ENCODE data around the gene MIDN.

Gene MIDN

GRCh38 chr19:1284979-1285736 is 36.8 kb downstream of the MIDN start:
- no peak overlapping the region for H4K8ac ChIP-seq (ENCODE audit: low read depth, low read length)
- no peak for DNase-seq
- H2BK5ac ChIP-seq (ENCODE audit: low read length), result no peak overlapping the region
- H3K4me1 ChIP-seq (ENCODE audit: control insufficient read depth, low read depth, low read length), result no peaks in the 10 kb centered on the region
- no peak overlapping the region for H3K4ac ChIP-seq (ENCODE audit: low read depth, low read length)
- no peaks in the 10 kb centered on the region for H3K36me3 ChIP-seq (ENCODE audit: control insufficient read depth, insufficient read depth, low read length)
- WGBS (ENCODE audit: extremely low coverage, insufficient coverage, low lambda C conversion rate), result no CpG with 5 or more reads among the region's 51 CpGs
- peak overlapping the region; percentile 76 for H3K56ac ChIP-seq (ENCODE audit: low read length)
- no peak overlapping the region for H3K4me3 ChIP-seq (ENCODE audit: low read length)
- H3K23ac ChIP-seq (ENCODE audit: low read length), result no peak overlapping the region
- H3K4me2 ChIP-seq (ENCODE audit: low read length), result no peak overlapping the region
- H3K79me1 ChIP-seq (ENCODE audit: low read length), result no peaks in the 10 kb centered on the region
- no peak overlapping the region for H2BK120ac ChIP-seq (ENCODE audit: low read depth, low read length)
- no peak overlapping the region for H2AK5ac ChIP-seq (ENCODE audit: low read length)
- H2BK15ac ChIP-seq (replicated peaks; ENCODE audit: low read depth), result no peak overlapping the region
- H3K79me2 ChIP-seq (ENCODE audit: control insufficient read depth, insufficient read depth, low read length), result no peaks in the 10 kb centered on the region
- peak overlapping the region; percentile 4 for H3K18ac ChIP-seq (ENCODE audit: low read length)
- no peak overlapping the region for H4K5ac ChIP-seq (ENCODE audit: low read length)
- H3K9ac ChIP-seq (ENCODE audit: low read length), result peak overlapping the region; percentile 57
- no peaks in the 10 kb centered on the region for H3K27me3 ChIP-seq (ENCODE audit: insufficient read depth, low read length, poor library complexity)
- no peak overlapping the region for H3K27ac ChIP-seq (ENCODE audit: low read depth, low read length)

- H2AK5ac ChIP-seq (ENCODE audit: low read length), result no peak within 1 kb of the TSS
- no peaks in the 10 kb centered on the region for H3K36me3 ChIP-seq (ENCODE audit: control insufficient read depth, insufficient read depth, low read length)
- peak within 1 kb of the TSS; percentile 7 for H3K23ac ChIP-seq (ENCODE audit: low read length)
- H3K9ac ChIP-seq (ENCODE audit: low read length), result peak within 1 kb of the TSS; percentile 57
- no peak within 1 kb of the TSS for H2BK120ac ChIP-seq (ENCODE audit: low read depth, low read length)
- no peak within 1 kb of the TSS for H3K4me3 ChIP-seq (ENCODE audit: low read length)
- peak within 1 kb of the TSS; percentile 31 for H3K4me2 ChIP-seq (ENCODE audit: low read length)
- DNase-seq, result no peak
- peak within 1 kb of the TSS; percentile 28 for H3K18ac ChIP-seq (ENCODE audit: low read length)
- H3K27me3 ChIP-seq (ENCODE audit: insufficient read depth, low read length, poor library complexity), result no peaks in the 10 kb centered on the region
- no peaks in the 10 kb centered on the region for H3K4me1 ChIP-seq (ENCODE audit: control insufficient read depth, low read depth, low read length)
- no peaks in the 10 kb centered on the region for H3K79me1 ChIP-seq (ENCODE audit: low read length)
- no CpG with 5 or more reads among the region's 113 CpGs for WGBS (ENCODE audit: extremely low coverage, insufficient coverage, low lambda C conversion rate)
- no peak within 1 kb of the TSS for H4K8ac ChIP-seq (ENCODE audit: low read depth, low read length)
- H3K27ac ChIP-seq (ENCODE audit: low read depth, low read length), result no peak within 1 kb of the TSS
- peak within 1 kb of the TSS; percentile 81 for H3K56ac ChIP-seq (ENCODE audit: low read length)
- H2BK5ac ChIP-seq (ENCODE audit: low read length), result no peak within 1 kb of the TSS
- H3K79me2 ChIP-seq (ENCODE audit: control insufficient read depth, insufficient read depth, low read length), result no peaks in the 10 kb centered on the region
- no peak within 1 kb of the TSS for H2BK15ac ChIP-seq (replicated peaks; ENCODE audit: low read depth)
- H4K5ac ChIP-seq (ENCODE audit: low read length), result no peak within 1 kb of the TSS
- peak within 1 kb of the TSS; percentile 67 for H3K4ac ChIP-seq (ENCODE audit: low read depth, low read length)
These were observed 37.5 kb downstream of the MIDN start, which contains the start of gene EFNA2 for GRCh38 chr19:1285737-1286360. Gene EFNA2 (plus strand): TSS chr19:1285873. CDS start chr19:1286169, 296 bp downstream.

GRCh38 chr19:1286487-1287353 is 38.3 kb downstream of the MIDN start:
- no peak overlapping the region for H2AK5ac ChIP-seq (ENCODE audit: low read length)
- H3K56ac ChIP-seq (ENCODE audit: low read length), result peak overlapping the region; percentile 58
- H3K4me1 ChIP-seq (ENCODE audit: control insufficient read depth, low read depth, low read length), result no peaks in the 10 kb centered on the region
- peak overlapping the region; percentile 7 for H3K23ac ChIP-seq (ENCODE audit: low read length)
- no peaks in the 10 kb centered on the region for H3K27me3 ChIP-seq (ENCODE audit: insufficient read depth, low read length, poor library complexity)
- H3K36me3 ChIP-seq (ENCODE audit: control insufficient read depth, insufficient read depth, low read length), result no peaks in the 10 kb centered on the region
- no peak overlapping the region for H2BK5ac ChIP-seq (ENCODE audit: low read length)
- no peak overlapping the region for H3K4me3 ChIP-seq (ENCODE audit: low read length)
- H2BK120ac ChIP-seq (ENCODE audit: low read depth, low read length), result no peak overlapping the region
- no peak overlapping the region for H4K8ac ChIP-seq (ENCODE audit: low read depth, low read length)
- H4K5ac ChIP-seq (ENCODE audit: low read length), result no peak overlapping the region
- H3K18ac ChIP-seq (ENCODE audit: low read length), result peak overlapping the region; percentile 28
- H3K9ac ChIP-seq (ENCODE audit: low read length), result peak overlapping the region; percentile 50
- peak overlapping the region; percentile 31 for H3K4me2 ChIP-seq (ENCODE audit: low read length)
- H3K4ac ChIP-seq (ENCODE audit: low read depth, low read length), result peak overlapping the region; percentile 67
- H3K79me2 ChIP-seq (ENCODE audit: control insufficient read depth, insufficient read depth, low read length), result no peaks in the 10 kb centered on the region
- no peak overlapping the region for H3K27ac ChIP-seq (ENCODE audit: low read depth, low read length)
- WGBS (ENCODE audit: extremely low coverage, insufficient coverage, low lambda C conversion rate), result no CpG with 5 or more reads among the region's 38 CpGs
- no peaks in the 10 kb centered on the region for H3K79me1 ChIP-seq (ENCODE audit: low read length)
- H2BK15ac ChIP-seq (replicated peaks; ENCODE audit: low read depth), result no peak overlapping the region
- no peak for DNase-seq

GRCh38 chr19:1287354-1288225 is 39.2 kb downstream of the MIDN start:
- no peak overlapping the region for H2BK15ac ChIP-seq (replicated peaks; ENCODE audit: low read depth)
- WGBS (ENCODE audit: extremely low coverage, insufficient coverage, low lambda C conversion rate), result no CpG with 5 or more reads among the region's 55 CpGs
- H3K36me3 ChIP-seq (ENCODE audit: control insufficient read depth, insufficient read depth, low read length), result no peaks in the 10 kb centered on the region
- no peaks in the 10 kb centered on the region for H3K79me2 ChIP-seq (ENCODE audit: control insufficient read depth, insufficient read depth, low read length)
- H3K27ac ChIP-seq (ENCODE audit: low read depth, low read length), result no peak overlapping the region
- peak overlapping the region; percentile 34 for H3K56ac ChIP-seq (ENCODE audit: low read length)
- H3K4me1 ChIP-seq (ENCODE audit: control insufficient read depth, low read depth, low read length), result no peaks in the 10 kb centered on the region
- H2BK120ac ChIP-seq (ENCODE audit: low read depth, low read length), result no peak overlapping the region
- H2BK5ac ChIP-seq (ENCODE audit: low read length), result no peak overlapping the region
- H3K79me1 ChIP-seq (ENCODE audit: low read length), result no peaks in the 10 kb centered on the region
- H3K18ac ChIP-seq (ENCODE audit: low read length), result no peak overlapping the region
- no peak for DNase-seq
- H2AK5ac ChIP-seq (ENCODE audit: low read length), result no peak overlapping the region
- no peak overlapping the region for H4K5ac ChIP-seq (ENCODE audit: low read length)
- no peak overlapping the region for H3K23ac ChIP-seq (ENCODE audit: low read length)
- H3K4me3 ChIP-seq (ENCODE audit: low read length), result no peak overlapping the region
- H3K4me2 ChIP-seq (ENCODE audit: low read length), result no peak overlapping the region
- H3K27me3 ChIP-seq (ENCODE audit: insufficient read depth, low read length, poor library complexity), result no peaks in the 10 kb centered on the region
- H3K4ac ChIP-seq (ENCODE audit: low read depth, low read length), result no peak overlapping the region
- no peak overlapping the region for H3K9ac ChIP-seq (ENCODE audit: low read length)
- H4K8ac ChIP-seq (ENCODE audit: low read depth, low read length), result no peak overlapping the region

GRCh38 chr19:1288226-1288612 is 39.8 kb downstream of the MIDN start:
- no peak overlapping the region for H3K9ac ChIP-seq (ENCODE audit: low read length)
- H3K56ac ChIP-seq (ENCODE audit: low read length), result no peak overlapping the region
- no peak overlapping the region for H3K4ac ChIP-seq (ENCODE audit: low read depth, low read length)
- no peak overlapping the region for H4K5ac ChIP-seq (ENCODE audit: low read length)
- H3K4me1 ChIP-seq (ENCODE audit: control insufficient read depth, low read depth, low read length), result no peaks in the 10 kb centered on the region
- no peak overlapping the region for H2AK5ac ChIP-seq (ENCODE audit: low read length)
- no peak for DNase-seq
- no peak overlapping the region for H3K4me2 ChIP-seq (ENCODE audit: low read length)
- H3K79me1 ChIP-seq (ENCODE audit: low read length), result no peaks in the 10 kb centered on the region
- WGBS (ENCODE audit: extremely low coverage, insufficient coverage, low lambda C conversion rate), result no CpG with 5 or more reads among the region's 18 CpGs
- no peak overlapping the region for H3K27ac ChIP-seq (ENCODE audit: low read depth, low read length)
- no peaks in the 10 kb centered on the region for H3K36me3 ChIP-seq (ENCODE audit: control insufficient read depth, insufficient read depth, low read length)
- H4K8ac ChIP-seq (ENCODE audit: low read depth, low read length), result no peak overlapping the region
- no peak overlapping the region for H2BK15ac ChIP-seq (replicated peaks; ENCODE audit: low read depth)
- no peak overlapping the region for H2BK120ac ChIP-seq (ENCODE audit: low read depth, low read length)
- no peaks in the 10 kb centered on the region for H3K27me3 ChIP-seq (ENCODE audit: insufficient read depth, low read length, poor library complexity)
- H3K4me3 ChIP-seq (ENCODE audit: low read length), result no peak overlapping the region
- H3K23ac ChIP-seq (ENCODE audit: low read length), result no peak overlapping the region
- H2BK5ac ChIP-seq (ENCODE audit: low read length), result no peak overlapping the region
- H3K79me2 ChIP-seq (ENCODE audit: control insufficient read depth, insufficient read depth, low read length), result no peaks in the 10 kb centered on the region
- no peak overlapping the region for H3K18ac ChIP-seq (ENCODE audit: low read length)

Data from mesendoderm (in vitro differentiated cells).